PFSK-1 (cell line): Measurements from ENCODE around the gene FXN.

ENCODE experiments used
- POLR2AphosphoS5 ChIP-seq: IDR thresholded peaks from 2 replicates; pipeline ENCODE4 v1.6.1; 2012; ENCODE audit warnings: low read depth, mild to moderate bottlenecking, control low read depth, low read length, moderate library complexity
- SIN3A ChIP-seq: IDR thresholded peaks from 2 replicates; pipeline ENCODE4 v1.6.1; 2012; ENCODE audit warnings: mild to moderate bottlenecking, low read length, moderate library complexity, borderline replicate concordance; ENCODE audit not compliant: insufficient read depth

DNA sequence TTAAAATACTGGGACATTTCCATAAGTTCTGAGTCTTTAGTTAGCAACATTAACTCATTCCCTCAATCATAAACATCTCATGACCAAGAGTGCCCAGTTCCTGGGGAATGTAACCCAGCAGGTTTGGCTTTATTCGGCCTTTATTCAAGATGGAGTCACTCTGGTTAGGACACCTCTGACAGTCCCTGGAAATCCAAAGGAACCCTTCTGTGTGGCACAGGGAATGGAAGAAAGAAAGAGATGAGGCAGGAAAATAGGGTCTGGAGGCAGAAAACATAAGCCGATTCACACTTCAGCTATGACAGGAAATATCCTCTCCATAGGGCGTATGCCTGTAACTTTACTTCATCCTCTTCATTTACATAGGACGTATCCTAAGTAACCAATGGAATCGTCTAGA, 53.5 kb downstream of the FXN start:
- TF ChIP-seq POLR2AphosphoS5 (no peak), SIN3A (no peak)
